Left hindlimb (tissue), 1 donor: ENCODE measurements around the gene COX10.
"Not testable (repeated sequence)": the region's sequence is repeated elsewhere in the genome, so short reads cannot be mapped to it uniquely, and the experiment has no call there.

Experiments
- DNase-seq: peaks from one replicate; pipeline ENCODE4 v3.0.0-alpha.2; 2018

Gene COX10

DNA sequence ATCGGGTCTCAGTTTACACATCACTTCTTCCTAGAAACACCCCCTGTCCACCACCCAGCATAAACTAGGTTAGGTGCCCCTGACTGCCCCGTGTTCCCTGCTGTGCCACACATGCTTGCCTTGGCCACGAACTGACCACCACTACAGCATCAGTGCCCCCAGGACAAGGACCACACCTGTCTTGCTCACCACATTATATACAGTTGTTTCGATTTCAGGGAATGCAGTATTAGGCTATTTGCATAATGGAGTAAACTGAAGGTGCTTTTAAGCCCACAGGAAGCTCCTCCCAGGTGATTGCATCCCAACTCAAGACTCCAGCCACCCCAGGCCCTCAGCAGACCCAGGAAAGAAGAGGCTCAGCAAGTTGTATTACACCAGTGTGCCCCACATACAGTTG lies 117.1 kb downstream of the COX10 start:
- not testable (repeated sequence) for DNase-seq

DNA sequence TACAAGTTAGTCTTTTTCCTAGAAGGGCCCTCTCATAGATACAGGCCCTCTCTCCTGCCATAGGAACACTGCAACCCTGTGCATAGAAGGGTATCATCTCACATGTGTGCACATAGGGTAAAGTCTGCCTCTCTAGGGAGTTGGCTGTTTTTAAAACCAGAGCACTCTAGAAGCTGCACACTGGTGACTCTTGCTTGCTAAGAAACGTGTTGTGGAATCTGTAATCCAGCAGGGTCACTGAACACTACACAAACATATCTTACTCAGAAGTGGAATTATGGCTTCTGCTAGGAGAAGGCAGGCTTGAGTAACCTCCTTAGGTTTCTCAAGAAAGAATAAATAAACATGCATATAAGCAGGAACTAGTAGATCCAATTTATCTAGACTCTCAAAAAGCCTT lies 121.5 kb downstream of the COX10 start:
- not testable (repeated sequence) for DNase-seq

DNA sequence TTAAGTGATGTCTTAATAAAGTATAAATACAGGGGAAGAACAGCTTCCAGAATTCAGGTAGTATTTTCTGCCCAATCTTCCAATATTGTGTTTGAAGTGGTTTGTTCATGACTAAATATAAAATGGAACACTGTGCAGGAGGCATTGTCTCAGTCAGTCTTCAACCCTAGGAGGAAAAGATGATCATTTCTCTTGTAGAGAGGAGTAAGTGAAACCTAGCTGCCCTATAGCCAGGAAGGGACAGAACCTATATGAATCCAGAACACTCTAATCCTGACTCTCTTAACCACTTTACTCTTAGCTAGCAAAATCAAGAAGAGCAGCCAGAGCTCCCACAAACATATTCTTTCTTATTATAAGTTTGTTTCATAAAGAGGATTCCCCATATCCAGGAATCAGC lies 122.2 kb downstream of the COX10 start:
- not testable (repeated sequence) for DNase-seq

DNA sequence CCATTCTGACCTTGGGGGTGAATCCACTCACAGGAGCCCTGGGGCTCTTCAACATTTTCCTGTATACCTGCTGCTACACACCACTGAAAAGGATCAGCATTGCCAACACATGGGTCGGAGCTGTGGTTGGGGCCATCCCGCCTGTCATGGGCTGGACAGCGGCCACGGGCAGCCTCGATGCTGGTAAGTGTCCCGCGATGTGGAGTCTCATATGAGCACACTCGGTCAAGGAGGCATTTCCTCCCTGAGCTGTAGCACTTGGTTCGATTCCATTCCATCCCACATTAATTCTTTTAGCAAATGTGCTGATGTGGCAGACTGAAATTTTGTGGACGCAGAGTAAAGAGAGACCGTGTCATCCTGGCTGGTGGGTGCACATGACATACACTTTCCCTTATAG lies 122.7 kb downstream of the COX10 start:
- not testable (repeated sequence) for DNase-seq

DNA sequence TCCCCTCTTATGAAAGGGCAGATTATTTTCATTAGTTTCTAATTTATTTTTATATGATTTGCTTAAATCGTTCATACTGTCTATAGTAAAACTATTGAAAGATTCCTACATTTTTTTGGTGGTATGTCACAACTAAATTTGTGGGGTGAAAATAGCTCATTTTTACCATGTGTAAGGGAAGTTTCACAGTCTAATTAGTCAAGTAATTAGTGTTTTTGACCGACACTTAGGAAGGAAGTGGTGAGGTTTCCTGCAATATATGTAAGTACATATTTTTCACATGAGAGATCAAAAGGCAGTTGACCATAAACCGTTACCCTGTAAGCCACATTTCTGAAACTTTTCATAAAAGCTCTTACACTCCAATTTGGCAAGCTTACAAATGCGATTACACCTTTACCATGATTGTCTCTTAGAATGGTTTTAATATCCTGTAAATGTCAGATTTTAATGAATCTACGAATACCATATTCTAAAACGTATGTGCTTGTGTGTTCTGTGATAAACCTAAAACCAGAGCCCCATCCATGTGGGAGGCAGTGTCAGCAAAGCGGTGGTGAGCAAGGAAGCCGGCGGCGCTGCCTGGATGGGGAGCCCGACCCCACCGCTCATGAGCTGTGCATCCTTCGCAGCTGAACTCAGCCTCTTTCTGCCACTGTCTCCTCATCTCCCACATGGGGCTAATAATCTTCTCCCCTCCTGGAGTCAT lies 123.5 kb downstream of the COX10 start:
- not testable (repeated sequence) for DNase-seq

DNA sequence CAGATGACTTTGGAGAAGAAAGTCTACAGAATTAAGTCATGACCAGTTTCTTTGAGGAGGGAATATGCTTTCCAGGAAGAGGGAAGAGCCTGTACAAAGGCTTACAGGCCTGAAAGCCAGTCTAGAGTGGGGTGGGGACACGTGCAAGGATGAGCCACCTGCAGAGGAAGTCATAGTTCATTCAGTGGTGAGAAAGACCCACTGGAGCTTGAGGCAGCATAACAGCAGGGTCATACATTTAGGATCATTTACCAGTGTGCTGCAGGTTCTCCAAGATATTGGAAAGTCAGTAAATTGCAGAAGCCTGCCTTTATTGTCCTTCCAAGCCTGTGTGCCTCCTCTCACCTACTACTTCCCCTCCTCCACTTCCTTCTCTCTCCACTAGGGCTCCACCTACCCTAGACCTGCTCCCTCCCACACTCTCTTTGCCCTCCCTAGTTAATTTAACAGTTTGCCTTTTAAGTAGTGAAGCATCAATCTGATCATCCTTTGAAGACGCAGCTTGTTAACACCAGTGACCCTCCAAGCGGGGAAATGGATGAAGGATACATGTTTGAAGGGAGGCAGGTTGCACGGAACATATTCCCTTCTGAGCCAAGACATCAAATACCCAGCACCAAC lies 127.2 kb downstream of the COX10 start:
- no peak for DNase-seq

DNA sequence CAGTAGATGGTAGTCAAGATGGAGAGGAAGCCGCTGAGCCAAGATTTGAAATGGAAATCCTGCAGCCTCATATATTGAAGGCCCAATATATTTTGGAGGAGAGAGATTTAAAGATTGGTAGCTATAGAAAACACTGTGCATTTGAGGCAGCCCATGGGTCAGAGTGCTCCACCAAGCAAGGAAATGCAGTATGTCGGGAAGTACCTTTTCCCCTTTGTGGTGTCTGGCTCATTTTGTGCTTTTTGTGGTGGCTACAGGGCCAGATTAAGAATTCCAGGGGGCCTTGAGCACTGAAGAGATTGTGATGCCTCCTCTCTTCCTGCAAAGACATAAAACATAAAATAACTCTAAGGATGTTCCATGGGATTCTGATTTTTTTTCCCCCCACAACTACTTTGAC lies 127.8 kb downstream of the COX10 start:
- DNase-seq: no peak

DNA sequence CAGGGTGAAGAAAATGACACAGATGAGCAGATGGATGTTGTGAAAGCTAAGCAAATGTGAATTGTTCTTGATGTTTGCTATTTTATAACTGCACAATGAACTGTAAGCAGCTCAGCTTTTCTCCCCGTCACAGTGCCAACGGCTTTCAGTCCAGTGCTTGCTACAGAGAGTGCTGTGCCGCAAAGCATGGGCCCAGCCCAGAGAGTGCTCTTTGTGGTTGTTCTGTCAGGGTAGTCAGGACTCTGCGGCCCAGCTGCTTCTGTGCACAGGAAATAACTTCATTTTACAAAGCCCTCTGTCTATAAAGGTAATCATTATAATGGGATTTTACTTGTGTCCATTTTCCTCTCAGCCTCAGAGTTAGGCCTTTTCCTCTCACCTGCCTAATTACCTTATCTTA lies 128.3 kb downstream of the COX10 start:
- DNase-seq: no peak

DNA sequence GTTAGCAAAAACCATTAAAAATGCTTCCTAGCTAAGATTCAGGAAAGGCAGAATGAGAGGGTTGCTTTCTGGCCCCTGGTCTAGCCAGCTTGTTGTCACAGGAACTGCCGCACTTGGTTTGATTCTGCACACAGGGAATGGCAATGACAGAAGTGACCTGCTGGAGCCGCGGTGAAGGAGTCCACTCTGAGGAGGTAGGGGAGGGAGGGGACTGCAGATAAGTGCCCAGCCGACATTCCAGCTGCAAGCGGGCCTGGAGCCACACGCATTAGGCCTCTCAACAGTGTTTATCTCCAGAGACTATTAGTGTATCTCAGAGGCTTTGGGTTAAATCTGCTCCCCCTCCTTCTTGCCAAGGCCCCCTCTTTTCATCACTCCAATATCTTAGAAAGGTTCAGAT lies 128.7 kb downstream of the COX10 start:
- DNase-seq: no peak

DNA sequence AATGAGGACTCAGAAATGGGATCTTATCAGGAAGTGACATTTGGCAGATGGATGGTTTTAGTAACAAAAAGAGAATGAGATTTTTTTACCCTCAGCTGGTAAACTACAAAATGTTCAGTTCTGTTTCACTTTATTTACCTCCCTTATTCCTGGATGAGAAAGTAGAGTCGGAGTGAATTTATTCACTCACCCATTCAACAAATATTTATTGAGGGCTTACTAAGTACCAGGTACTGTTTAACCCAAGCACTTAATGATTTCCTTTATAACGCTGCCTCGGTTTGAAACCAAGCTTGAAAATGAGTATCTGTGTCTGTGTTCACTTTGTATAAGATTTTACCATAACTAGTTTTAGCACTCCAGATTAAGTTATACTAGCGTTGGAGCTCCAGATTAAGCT lies 129.3 kb downstream of the COX10 start:
- no peak for DNase-seq

DNA sequence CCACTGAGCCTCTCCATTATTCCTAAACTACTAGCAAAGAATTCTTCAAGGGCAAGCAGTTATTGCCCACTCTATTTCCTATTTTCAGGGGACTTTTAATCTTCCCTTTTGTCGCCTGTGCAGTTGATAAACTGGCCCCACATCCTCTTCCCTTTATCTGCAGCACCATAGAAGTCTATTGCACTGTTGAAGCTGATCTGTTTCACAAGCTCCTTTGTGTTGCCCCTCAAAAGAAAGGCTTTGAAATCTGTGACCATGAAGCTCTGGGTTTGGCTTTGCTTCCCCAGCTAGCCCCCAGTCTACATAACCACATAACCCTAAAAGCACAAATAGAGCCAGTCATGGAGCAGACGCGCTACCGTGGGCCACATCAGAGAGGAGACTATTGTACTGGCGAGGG lies 130.3 kb downstream of the COX10 start:
- no peak for DNase-seq

DNA sequence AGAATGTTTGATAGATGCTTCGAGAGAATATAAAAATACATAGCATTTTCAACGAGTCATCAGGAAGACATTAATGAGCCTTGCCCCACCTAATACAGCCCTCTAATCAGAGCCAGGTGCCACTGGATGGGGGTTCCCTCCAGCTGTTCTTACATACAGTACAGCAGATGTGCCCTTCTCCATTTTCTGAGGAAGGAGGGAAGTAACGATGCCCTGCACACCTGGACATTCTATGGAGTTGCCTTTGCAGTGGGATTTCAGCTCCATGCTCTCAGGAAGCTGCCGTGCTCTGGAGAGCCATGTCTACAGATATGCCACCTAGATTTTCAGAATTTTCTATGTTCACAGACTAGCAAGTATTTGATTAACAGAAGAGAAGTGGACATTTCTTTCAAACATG lies 131.1 kb downstream of the COX10 start:
- no peak for DNase-seq

DNA sequence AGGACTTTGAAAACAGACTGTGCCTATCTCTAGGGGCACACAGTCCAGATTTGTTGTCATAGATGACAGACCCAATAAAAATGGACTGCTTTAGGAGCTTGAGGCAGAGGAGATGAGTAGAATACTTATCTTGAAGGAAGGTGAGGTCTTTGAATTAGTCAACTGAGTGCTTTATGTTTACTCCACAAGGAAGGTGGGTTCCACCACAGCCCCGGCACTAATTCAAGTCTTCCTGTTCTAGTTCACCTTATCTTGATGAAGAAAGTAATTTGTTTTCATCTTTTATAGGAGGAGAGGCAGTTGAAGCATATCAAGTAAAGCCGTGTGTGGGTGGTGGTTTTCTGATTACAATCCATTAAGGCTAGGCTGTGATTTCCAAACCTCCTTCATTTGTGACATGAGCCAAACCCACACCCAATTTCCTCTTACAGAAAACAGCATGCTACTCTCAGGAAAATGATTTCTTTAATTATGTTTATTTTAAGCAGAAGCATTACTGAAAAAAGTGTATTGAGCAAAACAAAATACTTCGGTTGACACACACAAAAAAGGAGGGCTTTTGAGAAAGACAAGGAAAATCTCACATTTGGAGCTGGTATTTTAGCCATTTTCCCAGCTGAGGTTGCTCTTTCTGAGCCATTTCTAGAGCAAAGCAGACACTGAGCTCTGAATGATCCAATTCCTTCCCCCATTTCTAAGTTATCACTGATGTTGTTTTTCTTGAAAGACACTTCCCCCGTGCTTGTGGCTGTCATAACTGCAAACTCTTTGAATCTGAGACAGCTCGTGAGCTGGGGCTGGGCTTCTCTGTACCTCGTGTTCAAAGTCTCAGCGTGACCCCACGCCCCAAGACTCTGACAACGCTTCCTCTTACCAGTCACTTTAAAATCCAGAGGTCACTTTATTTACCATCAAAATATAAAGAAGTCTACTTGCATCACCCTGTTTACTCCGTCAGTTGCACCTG lies 132.0 kb downstream of the COX10 start:
- no peak for DNase-seq

DNA sequence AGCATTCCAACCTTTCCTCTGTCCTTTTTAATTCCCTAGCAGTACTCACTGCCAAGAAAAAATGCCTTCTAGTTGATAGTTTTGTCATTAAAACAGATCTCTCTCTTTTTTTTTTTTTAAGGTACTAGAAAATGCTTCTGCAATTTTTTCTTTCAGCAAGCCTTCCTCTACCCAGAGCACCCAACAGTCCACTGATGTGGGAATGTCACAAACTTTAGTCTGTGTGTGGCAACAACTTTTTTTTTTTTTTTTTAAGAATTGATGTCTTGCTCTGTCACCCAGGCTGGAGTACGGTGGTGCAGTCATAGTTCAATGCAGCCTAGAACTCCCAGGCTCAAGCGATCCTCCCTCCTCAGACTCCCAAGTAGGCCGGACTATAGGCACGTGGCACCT lies 132.7 kb downstream of the COX10 start:
- no peak for DNase-seq

DNA sequence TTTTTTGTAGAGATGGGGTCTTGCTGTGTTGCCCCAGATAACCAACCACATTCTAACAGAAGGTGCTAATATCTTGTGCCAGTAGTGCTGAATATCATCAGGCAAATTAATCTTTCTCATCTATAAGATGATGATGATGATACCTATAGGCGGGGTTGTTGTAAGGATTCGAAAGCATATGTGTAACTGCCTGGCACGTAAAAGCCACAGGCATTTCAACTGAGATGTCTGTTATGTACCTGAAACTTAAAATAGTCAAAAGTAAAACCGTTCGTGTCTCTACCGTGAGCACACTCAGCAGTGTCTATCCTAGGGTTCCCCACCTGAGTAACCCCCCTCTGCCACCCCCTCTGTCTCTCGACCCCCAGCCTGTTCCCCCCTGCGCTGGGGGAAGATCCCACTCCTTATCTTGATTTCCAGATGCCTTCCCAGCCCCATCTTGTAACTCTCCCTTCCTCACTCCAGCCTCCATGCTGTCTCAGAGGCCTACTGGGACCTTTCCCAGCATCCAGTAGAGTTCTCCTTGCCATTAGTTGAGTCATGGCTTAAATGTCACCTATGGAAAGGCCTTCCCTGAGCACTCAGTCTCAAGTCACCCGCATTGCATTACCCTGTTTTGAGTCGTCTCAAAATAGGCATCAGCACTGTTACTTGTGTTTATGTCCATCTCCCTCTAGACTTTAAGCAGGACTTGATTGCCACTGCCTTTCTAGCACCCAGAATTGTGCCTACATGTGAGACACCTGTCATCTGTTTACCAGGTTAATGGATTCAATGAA lies 133.3 kb downstream of the COX10 start:
- DNase-seq: no peak

DNA sequence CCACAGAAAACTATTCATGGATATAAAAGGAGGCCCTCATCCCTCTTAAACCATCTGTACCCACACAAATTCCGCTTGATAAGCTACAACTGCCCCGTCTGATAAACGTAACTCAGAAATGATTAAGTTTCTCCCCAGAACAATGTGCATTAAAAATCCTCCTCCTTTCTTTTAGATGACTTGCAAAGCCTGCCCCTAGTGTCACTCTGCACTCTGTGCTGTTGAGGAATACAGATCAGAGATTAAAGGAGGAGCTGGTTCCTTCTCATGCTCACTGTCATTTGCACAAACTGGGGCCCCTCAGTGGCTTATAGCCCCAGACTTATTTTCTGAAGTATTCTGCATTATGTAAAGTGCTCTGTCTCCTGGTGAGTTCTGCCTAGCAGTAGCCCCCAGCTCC lies 134.1 kb downstream of the COX10 start:
- DNase-seq: no peak

DNA sequence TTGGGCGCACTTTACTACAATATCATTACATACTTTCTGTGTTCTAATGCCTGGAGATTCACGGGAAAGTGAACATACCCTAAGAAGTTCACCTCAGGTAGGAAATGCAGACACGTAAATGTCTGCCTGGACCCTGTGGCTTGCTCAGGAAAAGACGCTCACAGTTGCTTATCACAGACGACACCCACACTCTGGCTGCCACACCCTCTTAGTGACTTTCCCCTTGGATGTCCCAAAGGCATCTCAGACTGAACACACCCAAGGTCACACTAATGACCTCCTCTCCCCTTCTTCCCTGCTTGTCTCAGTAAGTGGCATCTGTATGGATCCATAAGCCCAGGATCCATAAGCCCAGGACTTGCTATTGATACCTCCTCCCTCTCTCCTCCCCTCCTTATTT lies 134.8 kb downstream of the COX10 start:
- DNase-seq: no peak

DNA sequence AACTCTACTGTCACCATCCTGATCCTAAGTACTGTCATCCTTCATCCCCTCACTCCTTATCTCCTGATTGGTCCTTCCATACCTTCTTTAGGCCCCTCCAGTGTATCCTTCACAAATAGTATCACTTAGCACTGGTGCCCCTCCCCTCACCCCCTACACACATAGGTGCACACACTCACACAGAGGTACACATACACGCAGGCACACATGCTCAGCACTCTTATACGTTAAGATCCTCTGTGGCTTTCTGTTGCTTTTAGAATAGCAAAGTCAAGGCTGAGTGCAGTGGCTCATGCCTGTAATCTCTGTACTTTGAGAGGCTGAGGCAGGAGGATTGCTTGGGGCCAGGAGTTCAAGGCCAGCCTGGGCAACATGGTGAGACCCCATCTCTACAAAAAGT lies 135.2 kb downstream of the COX10 start:
- no peak for DNase-seq

DNA sequence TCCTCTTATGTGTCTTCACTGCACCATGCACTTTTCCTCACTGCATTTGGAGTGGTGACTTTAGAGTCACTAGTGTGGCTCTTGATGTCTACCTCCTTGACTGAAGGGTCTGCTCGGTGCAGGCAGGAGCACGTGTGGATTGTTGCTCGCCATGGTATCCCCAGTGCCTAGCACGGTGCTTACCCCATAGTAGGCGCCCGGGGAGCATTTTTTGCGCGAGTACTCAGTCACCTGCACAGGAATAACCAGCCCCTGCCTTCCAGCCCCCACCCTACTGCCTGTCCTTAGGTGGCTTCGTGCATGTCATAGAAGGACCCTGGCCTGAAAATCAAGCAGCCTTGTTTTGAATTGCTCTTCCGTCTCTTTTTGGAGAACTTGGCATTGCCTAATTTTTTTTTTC lies 136.1 kb downstream of the COX10 start:
- DNase-seq: no peak

DNA sequence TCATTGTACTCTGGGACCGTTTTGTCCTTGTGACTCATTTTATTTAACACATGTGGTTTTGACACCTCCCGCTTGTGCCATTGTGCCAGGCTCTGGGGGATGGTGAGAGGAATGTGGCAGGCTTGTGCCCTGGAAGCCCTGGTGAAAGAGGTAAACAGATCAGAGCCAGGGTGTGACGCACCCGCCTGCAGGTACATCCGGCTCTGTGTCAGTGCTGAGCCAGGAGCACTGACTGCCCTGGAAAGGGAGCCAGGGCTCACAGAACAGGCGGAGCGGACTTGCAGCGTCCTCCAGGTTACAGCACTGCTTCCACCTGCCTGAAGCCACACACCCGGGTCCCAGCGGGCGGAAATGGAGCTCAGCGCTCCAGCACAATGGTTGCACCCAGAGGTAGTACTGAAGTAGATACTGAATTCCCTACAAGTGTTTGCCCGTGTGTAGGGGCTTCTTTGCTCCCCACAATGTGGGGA lies 136.7 kb downstream of the COX10 start:
- DNase-seq: no peak

DNA sequence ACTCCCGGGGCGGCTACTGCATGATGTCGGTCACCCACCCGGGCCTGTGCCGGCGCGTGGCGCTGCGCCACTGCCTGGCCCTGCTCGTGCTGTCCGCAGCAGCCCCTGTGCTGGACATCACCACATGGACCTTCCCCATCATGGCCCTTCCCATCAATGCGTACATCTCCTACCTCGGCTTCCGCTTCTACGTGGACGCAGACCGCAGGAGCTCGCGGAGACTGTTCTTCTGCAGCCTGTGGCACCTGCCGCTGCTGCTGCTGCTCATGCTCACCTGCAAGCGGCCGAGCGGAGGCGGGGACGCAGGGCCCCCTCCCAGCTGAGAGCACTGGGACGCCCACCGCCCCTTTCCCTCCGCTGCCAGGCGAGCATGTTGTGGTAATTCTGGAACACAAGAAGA lies 137.6 kb downstream of the COX10 start:
- DNase-seq: no peak

DNA sequence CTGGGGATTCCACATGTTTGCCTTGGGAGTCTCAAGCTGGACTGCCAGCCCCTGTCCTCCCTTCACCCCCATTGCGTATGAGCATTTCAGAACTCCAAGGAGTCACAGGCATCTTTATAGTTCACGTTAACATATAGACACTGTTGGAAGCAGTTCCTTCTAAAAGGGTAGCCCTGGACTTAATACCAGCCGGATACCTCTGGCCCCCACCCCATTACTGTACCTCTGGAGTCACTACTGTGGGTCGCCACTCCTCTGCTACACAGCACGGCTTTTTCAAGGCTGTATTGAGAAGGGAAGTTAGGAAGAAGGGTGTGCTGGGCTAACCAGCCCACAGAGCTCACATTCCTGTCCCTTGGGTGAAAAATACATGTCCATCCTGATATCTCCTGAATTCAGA lies 138.5 kb downstream of the COX10 start:
- no peak for DNase-seq

DNA sequence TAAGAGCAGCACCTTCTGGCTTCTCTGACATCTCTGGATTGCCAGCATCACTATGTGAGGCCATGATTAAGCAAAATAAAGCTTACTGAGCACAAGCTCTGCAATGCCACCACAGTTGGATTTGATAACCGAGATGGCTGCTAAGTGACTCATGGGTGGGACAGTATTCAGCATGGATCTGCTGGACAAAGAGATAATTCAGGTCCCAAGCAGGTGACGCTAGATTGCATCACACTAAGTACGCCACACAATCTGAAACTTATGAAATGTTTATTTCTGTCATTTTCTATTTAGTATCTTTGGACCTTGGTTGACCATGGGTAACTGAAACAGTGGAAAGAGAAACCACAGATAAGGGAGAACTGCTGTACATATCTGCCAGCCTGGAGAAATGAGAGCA lies 139.9 kb downstream of the COX10 start:
- no peak for DNase-seq
